ENCODE results near the gene DHRS7B.

DNA sequence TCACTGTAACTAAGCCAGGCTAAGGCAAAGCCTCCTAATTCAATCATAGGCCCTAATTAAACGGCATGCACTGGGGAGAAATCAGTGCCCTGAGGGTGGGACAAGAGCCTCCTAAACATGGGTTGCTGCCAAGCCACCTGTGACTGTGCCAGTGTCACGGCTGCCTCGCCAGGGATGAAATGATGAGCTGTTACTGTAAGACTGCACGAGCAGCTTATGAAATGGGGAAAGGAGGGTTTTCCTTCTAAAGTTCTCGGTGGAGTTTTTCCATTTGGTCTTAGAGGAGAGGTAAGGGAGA lies 74.5 kb downstream of the DHRS7B start:
- TF ChIP-seq, protein P1, sequence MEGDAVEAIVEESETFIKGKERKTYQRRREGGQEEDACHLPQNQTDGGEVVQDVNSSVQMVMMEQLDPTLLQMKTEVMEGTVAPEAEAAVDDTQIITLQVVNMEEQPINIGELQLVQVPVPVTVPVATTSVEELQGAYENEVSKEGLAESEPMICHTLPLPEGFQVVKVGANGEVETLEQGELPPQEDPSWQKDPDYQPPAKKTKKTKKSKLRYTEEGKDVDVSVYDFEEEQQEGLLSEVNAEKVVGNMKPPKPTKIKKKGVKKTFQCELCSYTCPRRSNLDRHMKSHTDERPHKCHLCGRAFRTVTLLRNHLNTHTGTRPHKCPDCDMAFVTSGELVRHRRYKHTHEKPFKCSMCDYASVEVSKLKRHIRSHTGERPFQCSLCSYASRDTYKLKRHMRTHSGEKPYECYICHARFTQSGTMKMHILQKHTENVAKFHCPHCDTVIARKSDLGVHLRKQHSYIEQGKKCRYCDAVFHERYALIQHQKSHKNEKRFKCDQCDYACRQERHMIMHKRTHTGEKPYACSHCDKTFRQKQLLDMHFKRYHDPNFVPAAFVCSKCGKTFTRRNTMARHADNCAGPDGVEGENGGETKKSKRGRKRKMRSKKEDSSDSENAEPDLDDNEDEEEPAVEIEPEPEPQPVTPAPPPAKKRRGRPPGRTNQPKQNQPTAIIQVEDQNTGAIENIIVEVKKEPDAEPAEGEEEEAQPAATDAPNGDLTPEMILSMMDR (IDR thresholded peaks at IDR 0.05): no peak
- TF ChIP-seq POLR2A (IDR thresholded peaks at IDR 0.05): no peak

Data from tibial nerve (tissue), 3 donors.